H1 (cell line): ENCODE results near the gene OR10R2. TPM values are rescaled to one million over a fixed set of nuclear protein-coding genes. Genes with fewer than 3 reads are reported as not detected.

Experiments
- CTCF ChIA-PET: fragments of 300-600 bp; sonication (Branson Sonifier 250); formaldehyde crosslinking; loops from one replicate; lab custom pipeline; 2021; ENCODE audit not compliant: partially characterized antibody; lab: Charles Lee
- POLR2A ChIA-PET: fragments of 300-600 bp; sonication (Branson Sonifier 250); formaldehyde crosslinking; loops from one replicate; lab custom pipeline; 2021; ENCODE audit warnings: inconsistent platforms; ENCODE audit not compliant: partially characterized antibody; lab: Charles Lee
- DNase-seq, 2 experiments: peaks; one replicate each; pipeline versions ENCODE4 v3.0.0 to v3.0.0-alpha.2; 2010 to 2022; ENCODE audit warnings: low spot score in 2 of 2, low read depth in 1 of 2, mixed read lengths in 1 of 2
- FAIRE-seq: peaks from 2 replicates; lab custom pipeline; 2011; peaks lifted over from hg19 to GRCh38; lab: Jason Lieb, UNC
- H2AFZ ChIP-seq: 2 replicates; pipeline ENCODE4 v1.8.1; 2012; ENCODE audit warnings: low read length, inconsistent platforms
- H2AK5ac ChIP-seq: 2 replicates; pipeline ENCODE4 v1.6.1; 2013; ENCODE audit warnings: low read depth, low read length
- H2BK120ac ChIP-seq: replicated peaks from 2 replicates; pipeline ENCODE3; 2013; ENCODE audit warnings: low read depth, low read length, inconsistent platforms
- H2BK12ac ChIP-seq: 2 replicates; pipeline ENCODE4 v1.6.1; 2013; ENCODE audit warnings: low read depth, low read length
- H2BK15ac ChIP-seq: 2 replicates; pipeline ENCODE4 v1.6.1; 2013; ENCODE audit warnings: low read length
- H2BK20ac ChIP-seq: 2 replicates; pipeline ENCODE4 v1.6.1; 2013; ENCODE audit warnings: low read length
- H2BK5ac ChIP-seq: 2 replicates; pipeline ENCODE4 v1.6.1; 2013; ENCODE audit warnings: low read depth, low read length
- H3K14ac ChIP-seq: 2 replicates; pipeline ENCODE4 v1.6.1; 2013; ENCODE audit warnings: inconsistent platforms; ENCODE audit not compliant: insufficient read length
- H3K18ac ChIP-seq: 2 replicates; pipeline ENCODE4 v1.6.1; 2013; ENCODE audit warnings: low read length; ENCODE audit errors: extremely low read depth
- H3K23ac ChIP-seq: 2 replicates; pipeline ENCODE4 v1.6.1; 2013; ENCODE audit warnings: inconsistent platforms; ENCODE audit not compliant: insufficient read length
- H3K23me2 ChIP-seq: 2 replicates; pipeline ENCODE4 v1.6.1; 2013; ENCODE audit warnings: low read depth, low read length
- H3K27ac ChIP-seq: 2 replicates; pipeline ENCODE4 v1.6.1; 2011; ENCODE audit warnings: low read depth, low read length, inconsistent platforms
- H3K27me3 ChIP-seq, 4 experiments: replicated peaks in 1 of 4; 1 replicate in 1 of 4; 2 replicates in 3 of 4; pipeline versions ENCODE4 v1.6.1 to v1.8.1; 2011 to 2013; ENCODE audit warnings: low read length in 3 of 4, mild to moderate bottlenecking in 3 of 4, inconsistent platforms in 2 of 4, mixed read lengths in 2 of 4, moderate library complexity in 1 of 4; ENCODE audit not compliant: control insufficient read depth in 3 of 4, insufficient read depth in 3 of 4; ENCODE audit errors: extremely low read depth in 1 of 4
- H3K36me3 ChIP-seq, 4 experiments: 2 replicates each; pipeline versions ENCODE4 v1.6.1 to v1.8.1; 2011 to 2013; ENCODE audit warnings: mild to moderate bottlenecking in 4 of 4, low read length in 3 of 4, moderate library complexity in 2 of 4, control low read depth in 1 of 4, inconsistent platforms in 1 of 4; ENCODE audit not compliant: insufficient read depth in 4 of 4, control insufficient read depth in 2 of 4
- H3K4ac ChIP-seq: replicated peaks from 2 replicates; pipeline ENCODE3; 2013; ENCODE audit warnings: low read length, low read depth, mixed read lengths, inconsistent platforms; ENCODE audit not compliant: insufficient read length
- H3K4me1 ChIP-seq, 4 experiments: replicated peaks in 1 of 4; 1 replicate in 1 of 4; 2 replicates in 3 of 4; pipeline versions ENCODE4 v1.6.1 to v1.8.1; 2011 to 2013; ENCODE audit warnings: low read length in 3 of 4, inconsistent platforms in 2 of 4, mixed read lengths in 1 of 4; ENCODE audit not compliant: insufficient read depth in 4 of 4, control insufficient read depth in 3 of 4
- H3K4me2 ChIP-seq, 2 experiments: 2 replicates each; pipeline versions ENCODE4 v1.6.1 to v1.8.1; 2011 to 2013; ENCODE audit warnings: low read depth in 2 of 2, low read length in 2 of 2, control low read depth in 1 of 2, inconsistent platforms in 1 of 2, mild to moderate bottlenecking in 1 of 2; ENCODE audit not compliant: insufficient read depth in 1 of 2
- H3K4me3 ChIP-seq, 4 experiments: fragments of 200-600, 300-600 bp in 1 of 4; sonication (generic), shearing (Covaris generic), sonication (Bioruptor Twin) in 1 of 4; 2 replicates each; pipeline versions ENCODE4 v1.5.1 to v1.8.1; 2011 to 2016; ENCODE audit warnings: low read length in 4 of 4, low read depth in 3 of 4, control low read depth in 2 of 4, inconsistent platforms in 2 of 4, mild to moderate bottlenecking in 2 of 4, mixed read lengths in 1 of 4, moderate library complexity in 1 of 4; ENCODE audit not compliant: insufficient read depth in 2 of 4; ENCODE audit errors: extremely low read depth in 1 of 4
- H3K56ac ChIP-seq: replicated peaks from 2 replicates; pipeline ENCODE3; 2013; ENCODE audit warnings: low read depth, mild to moderate bottlenecking, mixed read lengths, low read length, inconsistent platforms; ENCODE audit not compliant: insufficient read length
- H3K79me1 ChIP-seq: 2 replicates; pipeline ENCODE4 v1.6.1; 2013; ENCODE audit warnings: low read depth, low read length, control low read depth
- H3K79me2 ChIP-seq, 2 experiments: 2 replicates each; pipeline versions ENCODE4 v1.6.1 to v1.8.1; 2012 to 2013; ENCODE audit warnings: low read length in 2 of 2, mild to moderate bottlenecking in 2 of 2, inconsistent platforms in 1 of 2; ENCODE audit not compliant: insufficient read depth in 2 of 2, control insufficient read depth in 1 of 2
- H3K9ac ChIP-seq, 4 experiments: replicated peaks in 1 of 4; 1 replicate in 1 of 4; 2 replicates in 3 of 4; pipeline versions ENCODE4 v1.6.1 to v1.8.1; 2011 to 2013; ENCODE audit warnings: low read depth in 3 of 4, low read length in 3 of 4, control low read depth in 2 of 4, mild to moderate bottlenecking in 2 of 4, moderate library complexity in 2 of 4, inconsistent platforms in 1 of 4; ENCODE audit errors: extremely low read depth in 1 of 4
- H3K9me3 ChIP-seq, 2 experiments: 2 replicates each; pipeline versions ENCODE4 v1.6.1 to v1.8.1; 2012 to 2013; ENCODE audit warnings: mild to moderate bottlenecking in 2 of 2, moderate library complexity in 2 of 2, control low read depth in 1 of 2, inconsistent platforms in 1 of 2, low read depth in 1 of 2, low read length in 1 of 2, mixed read lengths in 1 of 2; ENCODE audit not compliant: insufficient read depth in 2 of 2
- H4K20me1 ChIP-seq, 2 experiments: replicated peaks in 1 of 2; 2 replicates each; pipeline versions ENCODE3 to v1.8.1; 2011 to 2013; ENCODE audit warnings: inconsistent platforms in 2 of 2, low read length in 2 of 2, mild to moderate bottlenecking in 1 of 2; ENCODE audit not compliant: insufficient read depth in 2 of 2, control insufficient read depth in 1 of 2
- H4K5ac ChIP-seq: 2 replicates; pipeline ENCODE4 v1.6.1; 2013; ENCODE audit warnings: low read length, low read depth, mixed read lengths, inconsistent platforms; ENCODE audit not compliant: insufficient read length
- H4K8ac ChIP-seq: 2 replicates; pipeline ENCODE4 v1.8.0; 2013; ENCODE audit warnings: mild to moderate bottlenecking, moderate library complexity, low read length, inconsistent platforms; ENCODE audit not compliant: insufficient read depth; ENCODE audit errors: extremely low read depth
- H4K91ac ChIP-seq: replicated peaks from 2 replicates; pipeline ENCODE3; 2013; ENCODE audit warnings: low read length, mixed read lengths, inconsistent platforms; ENCODE audit not compliant: insufficient read length
- BACH1 ChIP-seq: IDR thresholded peaks from 2 replicates; pipeline ENCODE4 v1.6.1; 2012; ENCODE audit warnings: low read length, improper control_type of control experiment
- CEBPB ChIP-seq: IDR thresholded peaks from 2 replicates; pipeline ENCODE4 v1.6.1; 2012; ENCODE audit warnings: low read depth, low read length
- CHD1 ChIP-seq: IDR thresholded peaks from 2 replicates; pipeline ENCODE4 v1.6.1; 2012; ENCODE audit warnings: low read depth, low read length, improper control_type of control experiment
- EZH2 ChIP-seq: fragments of 200-600 bp; sonication (generic); IDR thresholded peaks from 2 replicates; pipeline ENCODE4 v1.7.1; 2012; ENCODE audit warnings: low read depth, mild to moderate bottlenecking, moderate library complexity, low read length, inconsistent platforms; ENCODE audit not compliant: severe bottlenecking
- GABPA ChIP-seq: IDR thresholded peaks from 2 replicates; pipeline ENCODE4 v1.6.1; 2011; ENCODE audit warnings: mild to moderate bottlenecking, low read length, moderate library complexity, borderline replicate concordance; ENCODE audit not compliant: insufficient read depth
- POU5F1 ChIP-seq: IDR thresholded peaks from 2 replicates; pipeline ENCODE4 v1.6.1; 2011; ENCODE audit warnings: low read depth, mild to moderate bottlenecking, low read length, moderate library complexity
- RXRA ChIP-seq: IDR thresholded peaks from 2 replicates; pipeline ENCODE4 v1.6.1; 2011; ENCODE audit warnings: low read depth, mild to moderate bottlenecking, low read length, moderate library complexity; ENCODE audit not compliant: insufficient read depth
- SIN3A ChIP-seq, 2 experiments: IDR thresholded peaks in 1 of 2; conservative IDR thresholded peaks in 1 of 2; 2 replicates each; pipeline ENCODE4 v1.6.1; 2011 to 2012; ENCODE audit warnings: low read length in 2 of 2, improper control_type of control experiment in 1 of 2, low read depth in 1 of 2, mild to moderate bottlenecking in 1 of 2
- TAF1 ChIP-seq: IDR thresholded peaks from 2 replicates; pipeline ENCODE4 v1.6.1; 2011; ENCODE audit warnings: mild to moderate bottlenecking, low read depth, low read length
- TBP ChIP-seq: IDR thresholded peaks from 2 replicates; pipeline ENCODE4 v1.6.1; 2011; ENCODE audit warnings: low read depth, low read length, improper control_type of control experiment
- TCF12 ChIP-seq: IDR thresholded peaks from 2 replicates; pipeline ENCODE4 v1.6.1; 2011; ENCODE audit warnings: low read depth, mild to moderate bottlenecking, low read length
- WGBS, 2 experiments: shearing (Covaris generic) in 1 of 2; methylation state at CpG; one replicate each; pipeline versions ENCODE4 v1.1.6 to v1.1.7; 2013 to 2015; ENCODE audit warnings: low lambda C conversion rate in 2 of 2, mixed read lengths in 2 of 2, inconsistent platforms in 1 of 2, low coverage in 1 of 2, missing lambda C conversion rate in 1 of 2; ENCODE audit not compliant: insufficient replicate concordance in 2 of 2, insufficient coverage in 1 of 2, insufficient read length in 1 of 2; ENCODE audit errors: extremely low coverage in 1 of 2, missing lambda C conversion rate in 1 of 2; 5-methylcytosine and 5-hydroxymethylcytosine counted together
- polyA plus RNA-seq, 7 experiments: library from polyadenylated mRNA; depleted of rRNA in 3 of 7; stranded (reverse) in 5 of 7; unstranded in 2 of 7; fragments of >200 nt in 5 of 7; fragments of 200-250 nt in 2 of 7; gene quantifications; 1 replicate in 5 of 7; 2 replicates in 1 of 7; 4 replicates in 1 of 7; pipeline versions ENCODE4 v1.2.1 to v1.2.3, GENCODE V29; 2011 to 2013; ENCODE audit warnings: missing spikeins in 2 of 7, mixed read lengths in 2 of 7
- total RNA-seq: library from RNA; stranded (reverse); fragmentation: NEBNext Ultra II Directional; extraction: Animal tissue kit (Norgen Biotek cat#: 25700); gene quantifications from 2 replicates; pipeline ENCODE4 v1.2.1, GENCODE V29; 2021
- TF ChIP-seq, protein P1 (sequence below): IDR thresholded peaks from 2 replicates; pipeline ENCODE4 v1.6.1; 2011; ENCODE audit warnings: low read length, improper control_type of control experiment

OR10R2 gene
- total and polyA plus RNA-seq, 2 of the 8 experiments (the other 6 are each of a cell fraction or from before 2014, with no cell fraction given), result not detected

DNA sequence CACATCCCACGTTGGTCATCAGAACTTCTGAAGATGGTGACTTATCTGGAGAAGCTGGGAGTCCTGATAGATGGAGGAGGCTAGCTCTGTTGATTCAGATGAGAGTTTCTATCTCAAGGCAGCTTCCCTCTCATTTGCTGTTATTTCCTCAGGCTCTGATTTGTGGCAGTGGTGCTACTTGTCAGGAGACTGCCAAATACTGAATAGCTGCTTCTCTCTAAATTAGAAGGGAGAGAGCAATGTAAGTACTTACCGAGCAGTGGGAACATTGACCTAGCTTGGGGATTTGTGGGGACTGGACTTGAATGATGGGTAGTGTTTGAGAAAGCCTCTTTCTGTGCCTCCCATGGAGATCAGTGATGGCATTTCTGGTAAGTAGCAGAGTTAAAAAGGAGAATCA lies 10.5 kb upstream of the OR10R2 start, which contains the start of gene OR10K1:
Gene OR10K1 (plus strand): TSS at position 301 of the 400 bp plus-strand sequence. CDS start 3,728 bp downstream, outside the sequence.
- Histone ChIP-seq H3K36me3 (no peaks in the 10 kb centered on the region), H3K4me3 (no peak within 1 kb of the TSS), H3K56ac (no peak within 1 kb of the TSS), H4K91ac (no peak within 1 kb of the TSS), H3K79me1 (no peaks in the 10 kb centered on the region), H2AK5ac (no peak within 1 kb of the TSS), H3K27ac (no peak within 1 kb of the TSS), H2AFZ (0 out of 2 replicates have a peak within 1 kb of the TSS, but pooled peaks have one; percentile 11), H3K23ac (no peak within 1 kb of the TSS), H4K20me1 (no peaks in the 10 kb centered on the region), H4K8ac (no peak within 1 kb of the TSS), H4K5ac (no peak within 1 kb of the TSS), H3K4me1 (no peaks in the 10 kb centered on the region), H3K9me3 (no peaks in the 10 kb centered on the region), H3K18ac (no peak within 1 kb of the TSS), H3K79me2 (no peaks in the 10 kb centered on the region), H3K14ac (no peak within 1 kb of the TSS), H2BK12ac (no peak within 1 kb of the TSS), H2BK5ac (no peak within 1 kb of the TSS), H2BK20ac (no peak within 1 kb of the TSS), H3K4me2 (no peak within 1 kb of the TSS), H2BK15ac (no peak within 1 kb of the TSS), H3K9ac (no peak within 1 kb of the TSS), H3K23me2 (no peaks in the 10 kb centered on the region), H3K4ac (no peak within 1 kb of the TSS), H3K27me3 (no peaks in the 10 kb centered on the region), H2BK120ac (no peak within 1 kb of the TSS)
- TF ChIP-seq TCF12, result no peak
- TF ChIP-seq SIN3A (conservative IDR thresholded peaks at IDR 0.05 in 1 of 2, IDR thresholded peaks at IDR 0.05 in 1 of 2; ENCODE audit: low read depth in 1 of 2, low read length in 2 of 2), result no peak
- TF ChIP-seq, protein P1, sequence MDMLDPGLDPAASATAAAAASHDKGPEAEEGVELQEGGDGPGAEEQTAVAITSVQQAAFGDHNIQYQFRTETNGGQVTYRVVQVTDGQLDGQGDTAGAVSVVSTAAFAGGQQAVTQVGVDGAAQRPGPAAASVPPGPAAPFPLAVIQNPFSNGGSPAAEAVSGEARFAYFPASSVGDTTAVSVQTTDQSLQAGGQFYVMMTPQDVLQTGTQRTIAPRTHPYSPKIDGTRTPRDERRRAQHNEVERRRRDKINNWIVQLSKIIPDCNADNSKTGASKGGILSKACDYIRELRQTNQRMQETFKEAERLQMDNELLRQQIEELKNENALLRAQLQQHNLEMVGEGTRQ, result no peak
- no peak for TF ChIP-seq RXRA
- TF ChIP-seq TBP, result no peak
- no peak for TF ChIP-seq CHD1
- no peak for TF ChIP-seq EZH2
- TF ChIP-seq POU5F1, result no peak
- TF ChIP-seq BACH1, result no peak
- no peak for TF ChIP-seq CEBPB
- no peak for TF ChIP-seq GABPA
- no peak for TF ChIP-seq TAF1
- FAIRE-seq, result no peak
- CTCF ChIA-PET, result interaction anchor here (1.1 to 1.6 kb wide), 3 partner anchors 258 to 611 kb away, joined by 3 to 6 read pairs (median 3); no protein-coding TSS in a partner anchor
- WGBS, 2 experiments, result 84% methylated on average over 2 of the region's 2 CpGs; no CpG with 5 or more reads in 1 of the 2 experiments
- POLR2A ChIA-PET, result interaction anchor here (0.6 kb wide), 1 partner anchor 85 kb away, joined by 3 read pairs; no protein-coding TSS in a partner anchor
- no peak for DNase-seq
